Uterus (tissue), 2 donors: Measurements from ENCODE around the gene PGRMC2.

Source experiments
- POLR2A ChIP-seq, 2 donors: fragments of 450-650 bp; IDR thresholded peaks; one replicate each; pipeline ENCODE4 v1.6.1; 2016; ENCODE audit warnings: antibody characterized with exemption in 2 of 2, mild to moderate bottlenecking in 1 of 2, moderate library complexity in 1 of 2
- TF ChIP-seq, protein P1 (sequence below), 4 experiments: fragments of 200-600 bp in 2 of 4; fragments of 450-650 bp in 2 of 4; sonication (generic) in 2 of 4; IDR thresholded peaks; one replicate each; pipeline ENCODE4 v1.5.1; 2016 to 2019; ENCODE audit warnings: antibody characterized with exemption in 4 of 4, mild to moderate bottlenecking in 2 of 4, moderate library complexity in 1 of 4

DNA sequence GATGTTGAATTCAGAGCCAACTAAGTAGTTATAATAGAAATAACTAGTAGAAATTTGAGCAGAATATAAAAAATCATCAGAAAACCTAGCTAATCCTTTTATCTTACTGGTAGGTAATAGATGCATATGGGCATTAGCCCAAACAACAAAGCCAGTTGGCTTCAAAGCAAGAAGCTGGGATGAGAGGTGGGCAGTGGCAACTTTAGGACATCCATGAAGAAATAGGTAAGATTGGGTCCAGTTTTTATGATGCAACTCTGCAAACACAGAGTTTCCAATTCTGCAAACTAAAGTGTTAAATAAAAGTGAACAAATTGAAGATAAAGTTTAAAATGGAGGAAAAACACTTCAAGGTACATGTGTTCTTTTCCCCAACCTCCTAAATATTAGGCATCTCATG, 5.1 kb downstream of the PGRMC2 start:
- TF ChIP-seq, protein P1, sequence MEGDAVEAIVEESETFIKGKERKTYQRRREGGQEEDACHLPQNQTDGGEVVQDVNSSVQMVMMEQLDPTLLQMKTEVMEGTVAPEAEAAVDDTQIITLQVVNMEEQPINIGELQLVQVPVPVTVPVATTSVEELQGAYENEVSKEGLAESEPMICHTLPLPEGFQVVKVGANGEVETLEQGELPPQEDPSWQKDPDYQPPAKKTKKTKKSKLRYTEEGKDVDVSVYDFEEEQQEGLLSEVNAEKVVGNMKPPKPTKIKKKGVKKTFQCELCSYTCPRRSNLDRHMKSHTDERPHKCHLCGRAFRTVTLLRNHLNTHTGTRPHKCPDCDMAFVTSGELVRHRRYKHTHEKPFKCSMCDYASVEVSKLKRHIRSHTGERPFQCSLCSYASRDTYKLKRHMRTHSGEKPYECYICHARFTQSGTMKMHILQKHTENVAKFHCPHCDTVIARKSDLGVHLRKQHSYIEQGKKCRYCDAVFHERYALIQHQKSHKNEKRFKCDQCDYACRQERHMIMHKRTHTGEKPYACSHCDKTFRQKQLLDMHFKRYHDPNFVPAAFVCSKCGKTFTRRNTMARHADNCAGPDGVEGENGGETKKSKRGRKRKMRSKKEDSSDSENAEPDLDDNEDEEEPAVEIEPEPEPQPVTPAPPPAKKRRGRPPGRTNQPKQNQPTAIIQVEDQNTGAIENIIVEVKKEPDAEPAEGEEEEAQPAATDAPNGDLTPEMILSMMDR (IDR thresholded peaks at IDR 0.05) = no peak
- TF ChIP-seq POLR2A (IDR thresholded peaks at IDR 0.05) = no peak
